Subcutaneous adipose tissue (tissue), 4 donors: Measurements from ENCODE around the gene RANBP3. TPM values are rescaled to one million over a fixed set of nuclear protein-coding genes. Genes with fewer than 3 reads are reported as not detected.

Experiments used
- total RNA-seq, 4 donors: library from RNA; depleted of rRNA; stranded (reverse); fragments of >200 nt; gene quantifications; one replicate each; pipeline ENCODE4 v1.1.0, GENCODE V29; 2016
- TF ChIP-seq, protein P1 (sequence below): fragments of 450-650 bp; IDR thresholded peaks from one replicate; pipeline ENCODE4 v1.5.1; 2016; ENCODE audit warnings: low read depth, mild to moderate bottlenecking, control low read depth, antibody characterized with exemption, moderate library complexity

Gene RANBP3
- 10 to 100 TPM; 28.8 to 84.2 (median 57.7) TPM for total RNA-seq

DNA sequence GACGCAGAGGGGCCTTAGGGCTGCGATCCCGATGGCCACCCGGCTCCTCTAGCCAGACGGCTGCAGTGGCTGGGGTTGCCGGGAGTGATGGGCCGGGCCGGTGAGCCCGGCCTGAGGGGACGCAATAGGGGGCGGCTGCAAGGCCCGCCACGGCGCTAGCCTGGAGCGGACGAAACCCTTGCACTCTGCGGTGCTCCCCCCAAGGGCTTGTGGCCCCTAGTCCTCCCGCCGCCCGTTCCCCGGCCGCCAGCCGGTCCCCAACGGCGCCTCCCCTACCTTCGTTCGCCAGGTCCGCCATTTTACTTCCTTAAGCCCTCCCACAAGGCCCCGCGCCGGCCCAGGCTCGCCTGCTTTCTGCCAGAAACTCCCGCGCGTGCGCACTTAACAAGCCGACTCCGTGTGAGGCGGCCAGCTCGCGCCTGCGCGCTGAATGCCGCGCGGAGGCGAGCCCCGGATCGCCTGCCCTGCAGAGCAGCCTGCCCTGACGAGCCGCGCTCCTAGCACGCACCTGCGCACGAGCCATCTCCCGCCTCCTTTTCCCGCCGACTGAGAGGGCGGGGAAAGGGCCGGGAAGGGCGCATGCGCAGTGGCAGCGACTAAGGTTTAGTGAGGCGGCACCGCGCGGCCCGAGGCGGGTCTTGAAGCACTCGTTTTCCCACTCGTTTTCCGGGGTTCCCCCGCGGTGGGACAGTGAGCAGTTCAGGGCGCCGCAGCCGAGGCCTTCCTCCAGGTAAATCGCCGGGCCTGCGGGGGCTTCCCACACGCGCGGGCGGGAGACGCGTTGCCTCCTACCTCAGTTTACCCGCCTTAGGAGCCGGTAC, at the start of gene RANBP3:
Gene RANBP3 (minus strand): TSS at position 356 of the 821 bp plus-strand sequence. CDS start 58 bp downstream, at position 298.
- TF ChIP-seq, protein P1, sequence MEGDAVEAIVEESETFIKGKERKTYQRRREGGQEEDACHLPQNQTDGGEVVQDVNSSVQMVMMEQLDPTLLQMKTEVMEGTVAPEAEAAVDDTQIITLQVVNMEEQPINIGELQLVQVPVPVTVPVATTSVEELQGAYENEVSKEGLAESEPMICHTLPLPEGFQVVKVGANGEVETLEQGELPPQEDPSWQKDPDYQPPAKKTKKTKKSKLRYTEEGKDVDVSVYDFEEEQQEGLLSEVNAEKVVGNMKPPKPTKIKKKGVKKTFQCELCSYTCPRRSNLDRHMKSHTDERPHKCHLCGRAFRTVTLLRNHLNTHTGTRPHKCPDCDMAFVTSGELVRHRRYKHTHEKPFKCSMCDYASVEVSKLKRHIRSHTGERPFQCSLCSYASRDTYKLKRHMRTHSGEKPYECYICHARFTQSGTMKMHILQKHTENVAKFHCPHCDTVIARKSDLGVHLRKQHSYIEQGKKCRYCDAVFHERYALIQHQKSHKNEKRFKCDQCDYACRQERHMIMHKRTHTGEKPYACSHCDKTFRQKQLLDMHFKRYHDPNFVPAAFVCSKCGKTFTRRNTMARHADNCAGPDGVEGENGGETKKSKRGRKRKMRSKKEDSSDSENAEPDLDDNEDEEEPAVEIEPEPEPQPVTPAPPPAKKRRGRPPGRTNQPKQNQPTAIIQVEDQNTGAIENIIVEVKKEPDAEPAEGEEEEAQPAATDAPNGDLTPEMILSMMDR = no peak

DNA sequence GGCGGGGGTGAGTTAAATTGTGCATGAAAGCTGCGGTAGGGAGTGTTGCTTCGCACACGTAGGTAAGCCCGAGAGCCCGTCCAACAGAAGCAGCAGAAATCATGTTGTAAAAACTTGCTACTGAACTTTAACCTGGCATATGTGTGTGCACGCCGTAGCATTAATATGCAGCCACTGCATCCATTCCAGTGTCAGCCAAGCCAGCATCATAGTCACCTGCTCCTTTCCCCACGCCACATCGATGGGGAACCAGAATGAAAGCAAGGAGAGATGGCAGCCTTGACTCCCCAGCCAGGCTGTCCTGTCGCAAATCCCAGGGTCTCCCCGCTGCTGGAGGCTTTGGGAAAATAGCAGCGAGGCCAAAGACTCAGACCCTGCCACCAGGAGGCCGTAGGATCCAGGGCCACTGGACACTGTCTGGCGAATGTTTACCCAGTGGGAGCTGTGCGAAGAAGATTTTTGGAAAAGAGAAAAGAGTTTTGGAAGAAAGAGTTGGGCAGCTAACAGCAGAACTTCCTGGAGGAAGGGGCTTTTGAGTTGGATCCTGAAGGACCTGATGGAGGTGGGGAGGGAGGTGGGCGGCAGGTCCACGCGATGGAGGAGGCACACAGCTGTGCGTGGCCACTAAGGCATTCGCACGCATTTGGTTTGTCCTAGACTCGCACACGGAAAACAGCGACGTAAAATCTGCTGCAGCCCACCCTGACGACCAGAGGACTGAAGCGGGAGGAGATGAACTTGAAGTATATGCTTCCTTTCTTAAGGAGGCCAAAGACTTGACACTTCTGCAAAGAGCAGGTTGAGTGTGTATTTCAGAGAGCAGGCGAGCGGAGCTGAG, 48.7 kb upstream of the RANBP3 start:
- TF ChIP-seq, protein P1 = no peak

- TF ChIP-seq, protein P1 = no peak
These were observed 46.0 kb upstream of the RANBP3 start for GRCh38 chr19:6023936-6024335.

- TF ChIP-seq, protein P1 = no peak
These were observed 45.2 kb upstream of the RANBP3 start for GRCh38 chr19:6023085-6023682.

GRCh38 chr19:6022570-6023064, 44.7 kb upstream of the RANBP3 start:
- TF ChIP-seq, protein P1 = no peak

DNA sequence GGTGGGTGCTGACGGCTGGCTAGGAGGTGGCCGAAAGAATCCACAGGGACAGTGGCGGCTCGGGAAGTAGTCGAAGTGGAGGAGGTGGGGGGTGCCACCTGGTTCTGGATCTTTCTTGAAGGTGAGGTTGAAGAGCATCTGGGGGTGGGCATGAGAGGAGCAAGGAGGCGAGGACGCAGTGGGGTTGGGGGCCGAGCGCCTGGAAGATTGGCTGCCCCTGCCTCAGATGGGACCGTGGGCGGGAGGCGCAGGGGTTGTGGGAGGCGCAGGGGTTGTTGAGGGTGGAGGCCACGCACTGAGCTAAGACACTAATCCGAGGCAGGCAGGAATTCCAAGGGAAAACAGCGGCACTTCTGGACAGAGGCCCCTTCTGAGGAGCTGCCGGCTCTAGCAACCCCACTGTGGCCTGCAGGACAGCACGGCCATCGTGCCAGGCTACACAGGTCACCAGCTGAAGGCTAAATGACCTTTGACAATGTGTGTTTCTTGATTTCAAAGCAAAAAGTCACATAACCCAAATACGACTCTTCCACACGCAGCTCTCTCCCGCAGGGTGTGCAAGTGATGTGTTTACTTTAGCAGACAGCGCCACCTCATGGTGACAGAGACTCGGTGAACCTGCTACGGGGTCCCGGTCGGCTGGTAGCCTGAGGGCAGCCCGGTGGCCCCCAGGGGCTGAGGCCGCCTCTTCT, 44.1 kb upstream of the RANBP3 start:
- TF ChIP-seq, protein P1 = no peak
